Measurements from ENCODE around the gene CCDC85A. TPM values are rescaled to one million over a fixed set of nuclear protein-coding genes. Genes with fewer than 3 reads are reported as not detected.
"Not testable (repeated sequence)": the region's sequence is repeated elsewhere in the genome, so short reads cannot be mapped to it uniquely, and the experiment has no call there.

CCDC85A gene
- 0.76 and 2.0 TPM in 2 replicates for total RNA-seq (2012; rRNA removed)

- Histone ChIP-seq H3K9me3 (replicated peaks; ENCODE audit: low read length) (no peaks in the 10 kb centered on the region), H3K36me3 (ENCODE audit: insufficient read depth, low read length) (no peaks in the 10 kb centered on the region), H3K4me3 (ENCODE audit: low read length) (peak within 1 kb of the TSS; percentile 81), H3K27me3 (ENCODE audit: control insufficient read depth, insufficient read depth, low read length) (no peaks in the 10 kb centered on the region), H3K4me1 (ENCODE audit: control insufficient read depth, insufficient read depth, low read length) (peaks cover 30% of the 10 kb centered on the region), H3K9ac (ENCODE audit: low read depth, low read length) (peak within 1 kb of the TSS; percentile 88), H3K4me2 (ENCODE audit: low read length) (peak within 1 kb of the TSS; percentile 87)
Observed at GRCh38 chr2:56183643-56184499, at the start of gene CCDC85A. Gene CCDC85A, plus strand, starts transcription at chr2:56183990. Its CDS starts 635 bp downstream, at chr2:56184625.

DNA sequence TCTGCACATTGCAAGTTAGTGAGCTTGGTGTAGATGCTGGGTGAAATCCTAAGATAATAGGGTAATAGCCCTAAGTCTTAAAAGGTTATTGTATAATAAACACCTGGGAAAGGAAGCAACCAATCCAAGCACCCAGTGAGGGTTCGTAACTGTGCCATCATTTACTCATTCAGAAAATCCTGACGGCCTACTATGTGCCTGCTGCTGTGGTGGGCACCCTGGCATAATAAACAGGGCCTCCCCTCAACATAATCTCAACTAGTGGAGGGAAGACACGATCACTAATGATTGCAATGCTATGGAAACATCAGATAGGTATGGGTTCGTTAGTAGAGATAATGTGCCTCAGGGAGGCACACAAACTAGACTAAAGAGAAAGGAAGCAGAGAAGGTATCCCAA is 48.9 kb upstream of the CCDC85A start:
- H3K4me2 ChIP-seq (ENCODE audit: low read length): no peak overlapping the region
- H3K9me3 ChIP-seq (replicated peaks; ENCODE audit: low read length): no peaks in the 10 kb centered on the region
- H3K4me3 ChIP-seq (ENCODE audit: low read length): no peak overlapping the region
- no peaks in the 10 kb centered on the region for H3K4me1 ChIP-seq (ENCODE audit: control insufficient read depth, insufficient read depth, low read length)
- no peaks in the 10 kb centered on the region for H3K27me3 ChIP-seq (ENCODE audit: control insufficient read depth, insufficient read depth, low read length)
- H3K9ac ChIP-seq (ENCODE audit: low read depth, low read length): no peak overlapping the region
- no peaks in the 10 kb centered on the region for H3K36me3 ChIP-seq (ENCODE audit: insufficient read depth, low read length)

- H3K4me3 ChIP-seq (ENCODE audit: low read length); H3K36me3 ChIP-seq (ENCODE audit: insufficient read depth, low read length); H3K4me1 ChIP-seq (ENCODE audit: control insufficient read depth, insufficient read depth, low read length); H3K27me3 ChIP-seq (ENCODE audit: control insufficient read depth, insufficient read depth, low read length); H3K9me3 ChIP-seq (replicated peaks; ENCODE audit: low read length); H3K4me2 ChIP-seq (ENCODE audit: low read length); H3K9ac ChIP-seq (ENCODE audit: low read depth, low read length): not testable (repeated sequence)
Observed at GRCh38 chr2:56142497-56143061, 41.2 kb upstream of the CCDC85A start.

DNA sequence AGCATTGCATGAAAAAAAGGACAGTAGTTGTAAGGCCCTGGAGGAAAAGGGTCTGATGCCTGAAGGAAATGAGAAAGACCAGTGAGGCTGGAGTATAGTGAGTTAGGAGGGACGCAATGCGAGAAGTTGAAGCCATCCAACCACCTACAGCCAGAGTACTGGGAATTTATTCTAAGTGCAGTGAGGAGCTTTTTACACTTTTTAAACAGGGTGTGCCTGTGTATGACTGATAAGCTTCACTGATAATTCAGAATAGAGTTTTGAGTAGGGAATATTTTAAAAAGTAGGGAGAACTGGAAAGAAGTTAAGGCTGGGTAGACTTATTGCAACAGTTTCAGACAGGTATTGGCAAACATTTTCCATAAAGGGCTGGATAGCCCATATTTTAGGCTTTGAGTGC is 35.9 kb upstream of the CCDC85A start:
- H3K27me3 ChIP-seq (ENCODE audit: control insufficient read depth, insufficient read depth, low read length): peaks cover 3% of the 10 kb centered on the region
- H3K4me2 ChIP-seq (ENCODE audit: low read length): no peak overlapping the region
- no peaks in the 10 kb centered on the region for H3K4me1 ChIP-seq (ENCODE audit: control insufficient read depth, insufficient read depth, low read length)
- no peaks in the 10 kb centered on the region for H3K36me3 ChIP-seq (ENCODE audit: insufficient read depth, low read length)
- no peak overlapping the region for H3K9ac ChIP-seq (ENCODE audit: low read depth, low read length)
- H3K9me3 ChIP-seq (replicated peaks; ENCODE audit: low read length): no peaks in the 10 kb centered on the region
- H3K4me3 ChIP-seq (ENCODE audit: low read length): no peak overlapping the region

- Histone ChIP-seq H3K4me3 (ENCODE audit: low read length) (no peak overlapping the region), H3K9ac (ENCODE audit: low read depth, low read length) (no peak overlapping the region), H3K4me1 (ENCODE audit: control insufficient read depth, insufficient read depth, low read length) (no peaks in the 10 kb centered on the region), H3K27me3 (ENCODE audit: control insufficient read depth, insufficient read depth, low read length) (peaks cover 3% of the 10 kb centered on the region), H3K9me3 (replicated peaks; ENCODE audit: low read length) (no peaks in the 10 kb centered on the region), H3K36me3 (ENCODE audit: insufficient read depth, low read length) (no peaks in the 10 kb centered on the region), H3K4me2 (ENCODE audit: low read length) (no peak overlapping the region)
Observed at GRCh38 chr2:56148825-56149224, 35.0 kb upstream of the CCDC85A start.

- Histone ChIP-seq H3K4me1 (ENCODE audit: control insufficient read depth, insufficient read depth, low read length) (no peaks in the 10 kb centered on the region), H3K27me3 (ENCODE audit: control insufficient read depth, insufficient read depth, low read length) (peaks cover 3% of the 10 kb centered on the region), H3K9ac (ENCODE audit: low read depth, low read length) (no peak overlapping the region), H3K4me3 (ENCODE audit: low read length) (no peak overlapping the region), H3K4me2 (ENCODE audit: low read length) (no peak overlapping the region), H3K36me3 (ENCODE audit: insufficient read depth, low read length) (no peaks in the 10 kb centered on the region), H3K9me3 (replicated peaks; ENCODE audit: low read length) (no peaks in the 10 kb centered on the region)
Observed at GRCh38 chr2:56151841-56152240, 31.9 kb upstream of the CCDC85A start.

DNA sequence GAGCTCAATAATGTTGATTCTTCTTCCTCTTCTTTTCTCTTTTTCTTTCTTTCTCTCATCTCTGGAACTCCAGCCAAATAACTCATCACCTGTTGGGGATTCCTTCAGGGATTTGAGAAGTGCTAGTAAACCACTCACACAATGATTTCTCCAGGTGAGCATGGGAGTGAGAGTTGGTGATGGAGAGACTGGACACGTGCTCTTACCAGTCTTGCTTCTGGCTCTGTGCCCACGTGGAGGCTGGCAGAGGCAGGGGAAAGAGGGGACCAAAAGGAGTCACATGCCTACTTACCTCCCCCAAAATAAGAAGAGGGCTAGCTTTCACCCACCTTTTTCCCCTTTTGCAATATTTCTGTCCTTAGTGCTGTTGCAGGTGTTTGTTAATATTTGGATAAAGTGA is 28.6 kb upstream of the CCDC85A start:
- no peaks in the 10 kb centered on the region for H3K4me1 ChIP-seq (ENCODE audit: control insufficient read depth, insufficient read depth, low read length)
- no peaks in the 10 kb centered on the region for H3K36me3 ChIP-seq (ENCODE audit: insufficient read depth, low read length)
- peaks cover 3% of the 10 kb centered on the region for H3K27me3 ChIP-seq (ENCODE audit: control insufficient read depth, insufficient read depth, low read length)
- no peak overlapping the region for H3K4me2 ChIP-seq (ENCODE audit: low read length)
- H3K9me3 ChIP-seq (replicated peaks; ENCODE audit: low read length): no peaks in the 10 kb centered on the region
- no peak overlapping the region for H3K4me3 ChIP-seq (ENCODE audit: low read length)
- no peak overlapping the region for H3K9ac ChIP-seq (ENCODE audit: low read depth, low read length)

DNA sequence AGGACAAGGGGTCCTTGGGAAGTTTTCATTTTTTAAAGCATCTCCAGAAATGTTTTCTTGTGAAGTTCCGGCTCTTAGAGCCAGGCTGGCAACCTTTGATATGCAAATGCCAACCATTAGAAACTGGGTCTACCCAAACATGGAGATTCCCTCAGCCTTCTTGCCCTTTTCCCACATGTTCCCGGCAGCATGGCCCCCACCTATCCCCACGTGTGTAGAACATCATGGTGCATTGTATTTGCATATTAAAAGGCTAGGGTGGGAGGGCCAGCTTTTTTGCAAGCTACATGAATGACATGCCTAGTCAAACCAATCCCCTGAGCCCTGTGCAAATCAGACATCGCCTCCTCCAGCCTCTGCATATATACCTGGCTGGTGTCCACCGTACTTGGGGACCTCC is 23.9 kb upstream of the CCDC85A start:
- H3K4me1 ChIP-seq (ENCODE audit: control insufficient read depth, insufficient read depth, low read length); H3K4me2 ChIP-seq (ENCODE audit: low read length); H3K36me3 ChIP-seq (ENCODE audit: insufficient read depth, low read length); H3K4me3 ChIP-seq (ENCODE audit: low read length); H3K27me3 ChIP-seq (ENCODE audit: control insufficient read depth, insufficient read depth, low read length); H3K9me3 ChIP-seq (replicated peaks; ENCODE audit: low read length); H3K9ac ChIP-seq (ENCODE audit: low read depth, low read length): not testable (repeated sequence)

GRCh38 chr2:56167616-56168562 is 15.9 kb upstream of the CCDC85A start:
- Histone ChIP-seq H3K4me1 (ENCODE audit: control insufficient read depth, insufficient read depth, low read length) (peaks cover 17% of the 10 kb centered on the region), H3K9me3 (replicated peaks; ENCODE audit: low read length) (no peaks in the 10 kb centered on the region)

DNA sequence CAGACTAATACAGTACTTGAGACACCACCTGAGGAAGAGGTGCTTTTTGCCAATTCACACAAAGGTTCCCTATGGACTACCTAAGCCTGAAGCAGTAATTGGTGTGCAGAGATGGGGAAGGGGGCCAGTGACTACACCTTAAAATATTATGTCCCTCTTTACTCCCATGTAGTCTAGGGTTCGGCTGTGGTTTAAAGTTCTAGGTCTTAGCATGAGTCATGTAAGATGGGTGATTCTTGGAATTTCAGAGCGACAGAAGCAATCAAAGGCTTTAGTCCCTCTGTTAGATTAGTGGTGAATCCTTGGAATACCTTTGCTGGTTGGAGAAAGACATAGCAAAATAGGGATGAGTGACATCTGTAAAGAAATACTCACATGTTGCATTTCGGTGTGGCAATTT is 14.3 kb upstream of the CCDC85A start:
- Histone ChIP-seq H3K27me3 (ENCODE audit: control insufficient read depth, insufficient read depth, low read length) (no peaks in the 10 kb centered on the region), H3K4me2 (ENCODE audit: low read length) (no peak overlapping the region), H3K9ac (ENCODE audit: low read depth, low read length) (no peak overlapping the region), H3K36me3 (ENCODE audit: insufficient read depth, low read length) (no peaks in the 10 kb centered on the region), H3K9me3 (replicated peaks; ENCODE audit: low read length) (no peaks in the 10 kb centered on the region), H3K4me3 (ENCODE audit: low read length) (no peak overlapping the region), H3K4me1 (ENCODE audit: control insufficient read depth, insufficient read depth, low read length) (peaks cover 17% of the 10 kb centered on the region)

More at GRCh38 chr2:56167616-56168562, 15.9 kb upstream of the CCDC85A start:
- Histone ChIP-seq H3K27me3 (ENCODE audit: control insufficient read depth, insufficient read depth, low read length) (no peaks in the 10 kb centered on the region), H3K4me3 (ENCODE audit: low read length) (no peak overlapping the region), H3K4me2 (ENCODE audit: low read length) (peak overlapping the region; percentile 6), H3K36me3 (ENCODE audit: insufficient read depth, low read length) (no peaks in the 10 kb centered on the region), H3K9ac (ENCODE audit: low read depth, low read length) (no peak overlapping the region)

GRCh38 chr2:56170504-56170903 is 13.3 kb upstream of the CCDC85A start:
- Histone ChIP-seq H3K36me3 (ENCODE audit: insufficient read depth, low read length) (no peaks in the 10 kb centered on the region), H3K27me3 (ENCODE audit: control insufficient read depth, insufficient read depth, low read length) (no peaks in the 10 kb centered on the region), H3K9me3 (replicated peaks; ENCODE audit: low read length) (no peaks in the 10 kb centered on the region), H3K4me2 (ENCODE audit: low read length) (no peak overlapping the region), H3K4me3 (ENCODE audit: low read length) (no peak overlapping the region), H3K9ac (ENCODE audit: low read depth, low read length) (no peak overlapping the region), H3K4me1 (ENCODE audit: control insufficient read depth, insufficient read depth, low read length) (peaks cover 17% of the 10 kb centered on the region)
